OCI-LY7 (cell line): Measurements from ENCODE around the gene ABCB11. TPM values are rescaled to one million over a fixed set of nuclear protein-coding genes. Genes with fewer than 3 reads are reported as not detected.

Experiments used
- BruUV-seq: library from RNA; stranded (reverse); fragments of 400-500 nt; replicated peaks from 2 replicates; lab custom pipeline; 2021; lab: Mats Ljungman, UMichigan
- CTCF ChIA-PET: fragments of 300-600 bp; sonication (Branson Sonifier 250); formaldehyde crosslinking; loops from one replicate; lab custom pipeline; 2022; ENCODE audit warnings: antibody characterized with exemption; ENCODE audit not compliant: unreplicated experiment; lab: Charles Lee
- POLR2A ChIA-PET: fragments of 300-600 bp; sonication (Branson Sonifier 250); formaldehyde crosslinking; loops from one replicate; lab custom pipeline; 2022; ENCODE audit warnings: antibody characterized with exemption; lab: Charles Lee
- DNase-seq: peaks from one replicate; pipeline ENCODE4 v3.0.0-alpha.2; 2015; ENCODE audit warnings: low spot score
- H2AFZ ChIP-seq: fragments of 200-600 bp; sonication (generic), shearing (Covaris generic); 2 replicates; pipeline ENCODE4 v1.6.1; 2014; ENCODE audit warnings: mild to moderate bottlenecking, antibody characterized with exemption, low read length, moderate library complexity
- H3K27ac ChIP-seq: fragments of 200-600 bp; sonication (generic); 2 replicates; pipeline ENCODE4 v1.5.1; 2014; ENCODE audit warnings: mixed run types, low read depth, mild to moderate bottlenecking, moderate library complexity, low read length, inconsistent platforms; ENCODE audit not compliant: poor library complexity, severe bottlenecking
- H3K36me3 ChIP-seq: fragments of 200-600 bp; sonication (generic); 2 replicates; pipeline ENCODE4 v1.6.1; 2014; ENCODE audit warnings: mild to moderate bottlenecking, antibody characterized with exemption, low read length, moderate library complexity, mixed read lengths; ENCODE audit not compliant: insufficient read depth
- H3K4me1 ChIP-seq: fragments of 200-600 bp; sonication (generic); 2 replicates; pipeline ENCODE4 v1.5.1; 2014; ENCODE audit warnings: mild to moderate bottlenecking, low read length; ENCODE audit not compliant: insufficient read depth, poor library complexity, severe bottlenecking
- H3K4me2 ChIP-seq: fragments of 200-600 bp; sonication (generic); 2 replicates; pipeline ENCODE4 v1.6.1; 2014; ENCODE audit warnings: mild to moderate bottlenecking, low read length
- H3K4me3 ChIP-seq: fragments of 200-600 bp; sonication (generic); 2 replicates; pipeline ENCODE4 v1.5.1; 2014; ENCODE audit warnings: mild to moderate bottlenecking, low read depth, low read length; ENCODE audit not compliant: poor library complexity, severe bottlenecking
- H3K79me2 ChIP-seq: fragments of 200-600 bp; sonication (generic); 2 replicates; pipeline ENCODE4 v1.6.1; 2016; ENCODE audit warnings: low read depth, mild to moderate bottlenecking, low read length, moderate library complexity, mixed read lengths; ENCODE audit not compliant: insufficient read depth
- H3K9me2 ChIP-seq: fragments of 200-600 bp; sonication (generic); 2 replicates; pipeline ENCODE4 v1.6.1; 2016; ENCODE audit warnings: mild to moderate bottlenecking, low read length, mixed read lengths; ENCODE audit not compliant: insufficient read depth
- H3K9me3 ChIP-seq: fragments of 200-600 bp; sonication (generic); 2 replicates; pipeline ENCODE4 v1.6.1; 2014; ENCODE audit warnings: mild to moderate bottlenecking, mixed run types, low read length, mixed read lengths
- H4K20me1 ChIP-seq: fragments of 200-600 bp; sonication (generic); 2 replicates; pipeline ENCODE4 v1.6.1; 2014; ENCODE audit warnings: mild to moderate bottlenecking, antibody characterized with exemption, low read length, moderate library complexity, mixed read lengths; ENCODE audit not compliant: insufficient read depth
- EZH2phosphoT487 ChIP-seq: fragments of 200-600 bp; sonication (generic); IDR thresholded peaks from 2 replicates; pipeline ENCODE4 v1.6.1; 2018; ENCODE audit warnings: low read depth, borderline replicate concordance, mild to moderate bottlenecking, mixed run types, antibody characterized with exemption, low read length, moderate library complexity, mixed read lengths
- intact Hi-C: fragments of 100-400 bp; cut with micrococcal nuclease; formaldehyde crosslinking; loops from one replicate; pipeline ENCODE4 v1.10.0; 2022; ENCODE audit not compliant: unreplicated experiment
- total RNA-seq, 2 experiments: library from RNA; depleted of rRNA in 1 of 2; stranded (reverse); fragments of >200 nt in 1 of 2; shearing (Covaris generic) in 1 of 2; gene quantifications; 2 replicates each; pipeline ENCODE4 v1.2.3, GENCODE V29; 2014 to 2022
- TF ChIP-seq, protein P1 (sequence below): fragments of 200-600 bp; sonication (generic); conservative IDR thresholded peaks from 2 replicates; pipeline ENCODE4 v1.5.1; 2014; ENCODE audit warnings: mild to moderate bottlenecking, antibody characterized with exemption, low read length, moderate library complexity, mixed read lengths

ABCB11 gene
- total RNA-seq, 2 experiments from 2014 or later: 0.04 TPM; not detected in 1

DNA sequence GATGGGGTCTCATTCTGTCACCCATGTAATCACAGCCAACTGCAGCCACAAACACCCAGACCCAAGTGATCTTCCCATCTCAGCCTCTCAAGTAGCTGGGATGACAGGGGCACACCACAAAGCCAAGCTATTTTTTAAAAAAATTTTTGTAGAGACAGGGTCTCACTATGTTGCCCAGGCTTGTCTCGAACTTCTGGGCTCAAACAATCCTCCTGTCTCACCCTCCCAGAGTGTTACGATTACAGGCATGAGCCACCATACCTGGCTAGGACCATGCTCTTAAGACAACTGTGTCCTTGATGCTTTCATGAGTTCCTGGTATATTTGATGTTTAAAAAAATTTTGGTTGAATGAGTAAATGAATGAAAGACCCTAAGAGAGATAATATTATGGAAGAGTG, 19.4 kb downstream of the ABCB11 start:
- Histone ChIP-seq H3K4me3 (no peak overlapping the region), H3K4me2 (no peak overlapping the region), H3K79me2 (no peaks in the 10 kb centered on the region), H3K27ac (no peak overlapping the region), H2AFZ (no peak overlapping the region), H3K36me3 (no peaks in the 10 kb centered on the region), H4K20me1 (no peaks in the 10 kb centered on the region), H3K4me1 (no peaks in the 10 kb centered on the region), H3K9me2 (no peaks in the 10 kb centered on the region), H3K9me3 (no peaks in the 10 kb centered on the region)
- no peak for TF ChIP-seq EZH2phosphoT487
- TF ChIP-seq, protein P1, sequence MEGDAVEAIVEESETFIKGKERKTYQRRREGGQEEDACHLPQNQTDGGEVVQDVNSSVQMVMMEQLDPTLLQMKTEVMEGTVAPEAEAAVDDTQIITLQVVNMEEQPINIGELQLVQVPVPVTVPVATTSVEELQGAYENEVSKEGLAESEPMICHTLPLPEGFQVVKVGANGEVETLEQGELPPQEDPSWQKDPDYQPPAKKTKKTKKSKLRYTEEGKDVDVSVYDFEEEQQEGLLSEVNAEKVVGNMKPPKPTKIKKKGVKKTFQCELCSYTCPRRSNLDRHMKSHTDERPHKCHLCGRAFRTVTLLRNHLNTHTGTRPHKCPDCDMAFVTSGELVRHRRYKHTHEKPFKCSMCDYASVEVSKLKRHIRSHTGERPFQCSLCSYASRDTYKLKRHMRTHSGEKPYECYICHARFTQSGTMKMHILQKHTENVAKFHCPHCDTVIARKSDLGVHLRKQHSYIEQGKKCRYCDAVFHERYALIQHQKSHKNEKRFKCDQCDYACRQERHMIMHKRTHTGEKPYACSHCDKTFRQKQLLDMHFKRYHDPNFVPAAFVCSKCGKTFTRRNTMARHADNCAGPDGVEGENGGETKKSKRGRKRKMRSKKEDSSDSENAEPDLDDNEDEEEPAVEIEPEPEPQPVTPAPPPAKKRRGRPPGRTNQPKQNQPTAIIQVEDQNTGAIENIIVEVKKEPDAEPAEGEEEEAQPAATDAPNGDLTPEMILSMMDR: no peak
- CTCF ChIA-PET: no interaction called here
- intact Hi-C loops: no loop called here
- POLR2A ChIA-PET: no interaction called here
- no TSS peak for BruUV-seq
- no peak for DNase-seq

DNA sequence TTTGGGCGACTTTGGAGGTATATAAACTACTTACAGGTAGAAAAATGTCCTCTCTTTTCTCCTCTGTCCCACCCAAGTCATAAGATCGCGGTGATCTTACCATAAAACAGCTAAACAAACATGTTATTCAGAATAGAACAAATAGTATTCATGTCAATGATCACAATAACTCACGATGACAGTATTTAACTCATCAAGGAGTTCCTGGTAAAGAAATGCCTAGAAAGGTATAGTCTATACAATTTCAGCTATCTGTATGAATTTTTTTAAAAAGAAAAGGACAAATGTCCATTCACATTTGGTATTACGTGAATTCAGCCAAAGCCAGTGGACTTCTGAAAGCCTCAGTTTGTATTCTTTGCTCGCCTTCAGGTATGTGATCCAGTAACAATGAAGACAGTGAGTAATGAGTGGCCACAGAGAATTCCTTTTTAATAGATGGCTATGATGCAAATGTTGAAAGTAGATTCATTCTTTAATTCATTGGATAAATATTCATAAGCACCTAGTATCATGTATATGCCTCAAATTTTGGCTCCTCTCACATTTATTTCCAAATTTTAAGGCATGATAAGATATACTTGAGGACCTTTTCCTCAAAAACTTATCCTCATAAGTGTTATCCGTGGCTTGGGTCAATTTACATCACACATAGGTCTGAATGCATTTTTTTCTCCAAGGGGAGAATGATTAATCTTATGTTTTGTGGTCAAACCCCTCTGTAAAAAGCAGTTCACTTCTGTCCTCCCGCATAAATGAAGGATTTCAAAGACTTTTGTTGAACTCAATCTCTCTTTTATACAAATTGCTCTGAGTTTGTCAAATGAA, 20.3 kb downstream of the ABCB11 start:
- no peak for DNase-seq
- intact Hi-C loops: no loop called here
- POLR2A ChIA-PET: no interaction called here
- Histone ChIP-seq H3K9me3 (no peaks in the 10 kb centered on the region), H3K4me3 (no peak overlapping the region), H3K79me2 (no peaks in the 10 kb centered on the region), H3K4me1 (no peaks in the 10 kb centered on the region), H3K4me2 (no peak overlapping the region), H3K9me2 (no peaks in the 10 kb centered on the region), H2AFZ (no peak overlapping the region), H3K36me3 (no peaks in the 10 kb centered on the region), H3K27ac (no peak overlapping the region), H4K20me1 (no peaks in the 10 kb centered on the region)
- no peak for TF ChIP-seq EZH2phosphoT487
- TF ChIP-seq, protein P1: no peak
- CTCF ChIA-PET: no interaction called here
- BruUV-seq: no TSS peak
